Adipocyte (in vitro differentiated cells): ENCODE measurements around the gene DBF4B.
A peak's percentile ranks its signal among the peaks of the same experiment; 100 is the strongest.
"Not testable (repeated sequence)": the region's sequence is repeated elsewhere in the genome, so short reads cannot be mapped to it uniquely, and the experiment has no call there.

Experiments
- DNase-seq: peaks from one replicate; pipeline ENCODE4 v3.0.0-alpha.2; 2015; ENCODE audit warnings: low read depth
- H3K27me3 ChIP-seq: replicated peaks from 2 replicates; pipeline ENCODE4 v1.7.0; 2013; ENCODE audit warnings: mild to moderate bottlenecking, low read length, moderate library complexity; ENCODE audit not compliant: control insufficient read depth, insufficient read depth
- H3K36me3 ChIP-seq: 2 replicates; pipeline ENCODE4 v1.7.0; 2013; ENCODE audit warnings: low read length, mild to moderate bottlenecking, moderate library complexity; ENCODE audit not compliant: control insufficient read depth, insufficient read depth, severe bottlenecking
- H3K4me1 ChIP-seq: 2 replicates; pipeline ENCODE4 v1.7.0; 2013; ENCODE audit warnings: mild to moderate bottlenecking, low read length, moderate library complexity; ENCODE audit not compliant: control insufficient read depth, insufficient read depth
- H3K4me3 ChIP-seq: 2 replicates; pipeline ENCODE4 v1.7.0; 2013; ENCODE audit warnings: mild to moderate bottlenecking, low read length, moderate library complexity
- H3K9ac ChIP-seq: 2 replicates; pipeline ENCODE4 v1.7.0; 2013; ENCODE audit warnings: mild to moderate bottlenecking, low read length, moderate library complexity
- H3K9me3 ChIP-seq: 2 replicates; pipeline ENCODE4 v1.7.0; 2013; ENCODE audit warnings: mild to moderate bottlenecking, low read length, moderate library complexity; ENCODE audit not compliant: control insufficient read depth

The DBF4B gene

GRCh38 chr17:44688675-44689476 lies 19.6 kb upstream of the DBF4B start:
- Histone ChIP-seq H3K9ac (peak overlapping the region; percentile 94), H3K4me3 (peak overlapping the region; percentile 96), H3K4me1 (peaks cover 18% of the 10 kb centered on the region), H3K27me3 (no peaks in the 10 kb centered on the region), H3K9me3 (no peaks in the 10 kb centered on the region), H3K36me3 (no peaks in the 10 kb centered on the region)
- DNase-seq: no peak

DNA sequence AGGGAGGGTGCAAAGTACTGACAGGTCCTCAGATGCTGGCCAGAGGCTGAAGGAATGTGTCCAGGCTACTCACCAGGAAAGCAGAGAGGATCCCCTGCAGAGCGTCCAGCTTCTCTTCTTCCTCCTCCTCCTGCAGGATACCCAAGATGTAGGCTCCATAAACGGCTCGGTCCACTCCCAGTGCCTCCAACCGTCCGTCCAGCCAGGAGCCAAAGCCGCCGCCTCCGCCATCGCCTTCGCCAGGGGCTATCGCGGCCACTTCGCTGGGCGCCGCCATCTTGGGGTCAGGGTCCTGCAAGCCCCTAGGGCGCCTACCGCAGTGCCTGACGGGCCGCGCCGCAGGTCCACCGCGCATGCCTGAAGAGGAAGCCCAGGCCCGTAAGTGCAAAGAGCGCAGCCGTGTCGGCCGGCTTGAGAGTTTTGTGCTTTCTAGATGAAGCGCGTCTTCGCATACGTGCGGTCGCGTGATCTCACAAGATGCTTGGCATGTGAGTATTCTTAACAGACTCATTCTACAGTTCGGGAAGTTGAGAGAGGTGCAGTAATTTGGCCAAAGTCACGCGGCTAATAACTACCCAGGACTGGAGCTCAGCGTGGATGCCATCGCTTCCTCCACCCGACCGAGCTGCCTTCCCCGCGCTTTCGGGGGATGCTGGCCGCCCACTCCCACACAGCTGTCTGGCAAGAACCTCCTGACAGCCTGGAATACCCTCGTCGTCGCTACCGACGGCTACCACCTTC lies 18.8 kb upstream of the DBF4B start, which contains the start of gene CCDC43:
TSS of gene CCDC43 (minus strand) at position 300 of the 741 bp plus-strand sequence. CDS start at position 277, 23 bp downstream.
- Histone ChIP-seq H3K36me3 (no peaks in the 10 kb centered on the region), H3K4me3 (peak within 1 kb of the TSS; percentile 96), H3K9ac (peak within 1 kb of the TSS; percentile 94), H3K4me1 (peaks cover 18% of the 10 kb centered on the region), H3K27me3 (no peaks in the 10 kb centered on the region), H3K9me3 (no peaks in the 10 kb centered on the region)
- DNase-seq: peak; percentile 96

DNA sequence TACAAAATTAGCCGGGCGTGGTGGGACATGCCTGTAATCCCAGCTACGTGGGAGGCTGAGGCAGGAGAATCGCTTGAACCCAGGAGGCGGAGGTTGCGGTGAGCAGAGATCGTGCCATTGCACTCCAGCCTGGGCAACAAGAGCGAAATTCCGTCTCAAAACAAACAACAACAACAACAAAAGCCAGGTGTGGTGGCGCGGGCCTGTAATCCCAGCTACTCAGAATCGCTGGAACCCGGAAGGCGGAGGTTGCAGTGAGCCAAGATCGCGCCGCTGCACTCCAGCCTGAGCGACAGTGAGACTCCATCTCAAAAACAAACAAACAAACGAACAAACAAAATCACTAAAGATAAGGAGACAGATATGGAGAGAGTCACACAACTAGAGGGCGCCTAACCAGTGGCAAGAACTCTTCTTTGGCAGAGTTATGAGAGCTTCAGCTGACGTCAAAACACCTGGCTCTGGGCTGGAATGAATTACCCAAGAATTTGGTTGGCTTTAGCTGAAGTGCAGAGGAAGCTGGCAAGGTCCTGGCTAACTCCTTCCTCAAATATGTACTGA lies 17.6 kb upstream of the DBF4B start:
- peaks cover 18% of the 10 kb centered on the region for H3K4me1 ChIP-seq
- not testable (repeated sequence) for H3K27me3 ChIP-seq, H3K9me3 ChIP-seq, H3K36me3 ChIP-seq, H3K4me3 ChIP-seq, H3K9ac ChIP-seq, DNase-seq

DNA sequence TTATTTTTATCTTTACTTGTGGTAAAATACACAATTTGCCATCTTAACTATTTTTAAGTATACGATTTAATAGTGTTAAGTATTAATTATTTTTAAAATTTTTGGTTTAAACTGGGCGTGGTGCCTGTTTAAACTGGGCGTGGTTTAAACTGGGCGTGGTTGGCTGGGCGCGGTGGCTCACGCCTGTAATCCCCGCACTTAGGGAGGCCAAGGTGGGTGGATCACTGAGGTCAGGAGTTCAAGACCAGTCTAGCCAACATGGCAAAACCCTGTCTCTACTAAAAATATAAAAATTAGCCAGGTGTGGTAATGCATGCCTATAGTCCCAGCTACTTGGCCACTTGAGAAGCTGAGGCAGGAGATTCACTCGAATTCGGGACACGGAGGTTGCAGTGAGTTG lies 14.9 kb upstream of the DBF4B start:
- H3K36me3 ChIP-seq: no peaks in the 10 kb centered on the region
- H3K9ac ChIP-seq: no peak overlapping the region
- no peak for DNase-seq

GRCh38 chr17:44700288-44700687 lies 8.2 kb upstream of the DBF4B start:
- not testable (repeated sequence) for DNase-seq

More for the DNA sequence above, 14.9 kb upstream of the DBF4B start:
- Histone ChIP-seq H3K4me3 (no peak overlapping the region), H3K9me3 (no peaks in the 10 kb centered on the region), H3K4me1 (peaks cover 12% of the 10 kb centered on the region), H3K27me3 (no peaks in the 10 kb centered on the region)

DNA sequence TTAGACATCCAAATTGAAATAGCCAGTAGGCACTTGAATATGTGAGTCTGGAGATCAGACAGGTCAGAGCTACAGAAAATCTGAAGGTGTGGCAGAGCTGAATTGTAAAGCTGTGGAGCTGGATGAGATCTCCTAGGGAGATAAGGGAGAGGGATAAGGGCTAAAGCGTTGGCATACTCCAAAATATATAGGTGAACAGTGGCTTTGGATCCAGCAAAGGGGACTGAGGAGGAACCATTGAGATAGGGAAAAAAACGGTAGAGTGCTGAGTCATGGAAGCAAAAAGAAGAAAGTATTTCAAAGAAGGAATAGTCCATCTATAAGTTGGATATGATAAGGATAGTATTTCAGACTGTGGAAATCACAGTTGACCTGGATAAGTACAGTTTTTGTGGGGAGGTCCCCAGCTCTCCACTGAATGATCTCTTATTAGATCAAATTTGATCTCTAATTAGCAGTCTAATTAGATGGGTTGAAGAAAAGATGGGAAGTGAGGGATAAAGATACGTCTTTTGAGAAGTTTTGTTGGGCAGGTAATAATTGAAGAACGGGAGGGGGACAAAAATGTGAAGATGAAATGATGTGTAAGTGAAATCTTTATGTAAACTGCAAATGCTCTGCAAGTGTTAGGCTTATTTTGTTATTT lies 587 bp upstream of the DBF4B start:
- Histone ChIP-seq H3K36me3 (no peaks in the 10 kb centered on the region), H3K4me3 (peak overlapping the region; percentile 99), H3K9me3 (no peaks in the 10 kb centered on the region), H3K9ac (peak overlapping the region; percentile 81), H3K4me1 (peaks cover 14% of the 10 kb centered on the region), H3K27me3 (no peaks in the 10 kb centered on the region)
- DNase-seq: peak; percentile 24

More at GRCh38 chr17:44700288-44700687, 8.2 kb upstream of the DBF4B start:
- not testable (repeated sequence) for H3K4me1 ChIP-seq, H3K9me3 ChIP-seq, H3K27me3 ChIP-seq, H3K4me3 ChIP-seq, H3K36me3 ChIP-seq, H3K9ac ChIP-seq

DNA sequence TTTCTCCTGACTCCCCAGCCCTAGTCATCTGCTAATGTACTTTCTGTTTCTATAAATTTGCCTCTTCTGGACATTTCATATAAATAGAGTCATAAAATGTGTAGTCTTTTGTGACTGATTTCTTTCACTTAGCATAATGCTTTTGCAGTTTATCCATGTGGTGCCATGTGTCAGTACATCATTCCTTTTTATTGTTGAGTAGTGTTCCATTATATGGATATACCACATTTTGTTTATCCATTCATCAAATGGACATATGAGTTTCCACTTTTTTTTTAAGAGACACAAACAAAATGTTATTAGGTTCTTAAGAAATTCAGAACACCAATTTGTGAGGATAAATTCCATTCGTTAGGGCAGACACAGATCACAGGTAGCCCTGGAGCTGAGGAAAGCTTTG lies 11.0 kb downstream of the DBF4B start:
- DNase-seq: no peak
- Histone ChIP-seq H3K4me3 (no peak overlapping the region), H3K4me1 (no peaks in the 10 kb centered on the region), H3K36me3 (no peaks in the 10 kb centered on the region), H3K27me3 (no peaks in the 10 kb centered on the region), H3K9ac (no peak overlapping the region), H3K9me3 (no peaks in the 10 kb centered on the region)

DNA sequence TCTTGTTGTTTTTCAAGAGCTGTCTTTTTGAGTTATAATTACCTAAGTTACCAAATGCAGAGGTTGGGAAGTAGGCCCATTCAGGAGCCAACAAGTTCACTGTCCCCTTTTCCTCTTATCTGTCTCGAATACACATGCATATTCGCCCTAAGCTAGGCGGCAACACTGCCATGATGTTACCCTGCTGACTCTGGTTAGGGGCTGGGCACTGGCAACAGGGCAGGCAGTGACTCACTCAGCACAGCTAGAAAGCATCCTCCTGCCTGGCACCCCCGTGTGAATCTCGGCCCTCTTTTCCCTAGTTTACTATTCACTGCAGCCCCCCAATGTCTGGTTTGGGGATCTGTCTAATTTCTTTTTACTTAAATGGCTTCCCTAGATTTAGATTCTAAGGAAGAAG lies 13.8 kb downstream of the DBF4B start:
- H3K27me3 ChIP-seq: no peaks in the 10 kb centered on the region
- H3K9ac ChIP-seq: no peak overlapping the region
- H3K4me1 ChIP-seq: no peaks in the 10 kb centered on the region
- no peaks in the 10 kb centered on the region for H3K36me3 ChIP-seq
- DNase-seq: no peak
- no peak overlapping the region for H3K4me3 ChIP-seq
- H3K9me3 ChIP-seq: no peaks in the 10 kb centered on the region

DNA sequence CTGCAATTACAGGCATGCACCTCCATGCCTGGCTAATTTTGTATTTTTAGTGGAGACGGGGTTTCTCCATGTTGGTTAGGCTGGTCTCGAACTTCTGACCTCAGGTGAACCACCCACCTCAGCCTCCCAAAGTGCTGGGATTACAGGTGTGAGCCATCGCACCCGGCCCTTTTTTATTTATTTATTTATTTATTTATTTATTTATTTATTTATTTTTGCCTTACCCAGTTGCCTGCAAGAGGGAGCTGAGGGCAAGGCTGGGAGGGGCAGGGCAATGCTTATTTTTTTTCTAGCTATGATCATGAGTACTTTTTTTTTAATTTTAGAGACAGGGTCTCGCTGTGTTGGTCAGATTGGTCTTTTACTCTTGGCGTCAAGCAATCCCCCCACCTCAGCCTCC lies 17.7 kb downstream of the DBF4B start:
- H3K9me3 ChIP-seq, H3K27me3 ChIP-seq, H3K36me3 ChIP-seq, DNase-seq, H3K4me1 ChIP-seq, H3K4me3 ChIP-seq, H3K9ac ChIP-seq: not testable (repeated sequence)

DNA sequence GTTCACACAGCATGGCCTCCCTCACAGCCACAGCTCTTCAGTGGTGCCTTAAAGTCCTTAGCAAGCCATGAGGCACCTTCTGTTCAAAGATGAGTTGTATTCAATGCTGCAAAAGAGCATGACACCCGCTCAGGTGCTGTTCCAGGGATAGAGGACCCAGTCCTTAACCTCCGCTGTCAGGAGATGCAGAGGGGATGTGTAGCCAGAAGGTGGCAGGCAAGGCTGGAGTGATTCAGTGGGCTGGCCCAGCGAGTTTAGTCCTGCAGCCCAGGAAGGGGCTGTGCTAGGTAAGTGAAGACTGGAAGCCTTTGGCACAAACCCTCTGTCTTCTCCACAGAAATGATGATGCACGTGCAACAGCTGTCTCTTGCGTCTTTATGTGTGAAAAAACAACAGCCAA lies 25.3 kb downstream of the DBF4B start:
- H3K9me3 ChIP-seq: no peaks in the 10 kb centered on the region
- H3K4me3 ChIP-seq: no peak overlapping the region
- H3K27me3 ChIP-seq: no peaks in the 10 kb centered on the region
- H3K36me3 ChIP-seq: no peaks in the 10 kb centered on the region
- no peak overlapping the region for H3K9ac ChIP-seq
- peaks cover 5% of the 10 kb centered on the region for H3K4me1 ChIP-seq
- no peak for DNase-seq

GRCh38 chr17:44734272-44734671 lies 25.8 kb downstream of the DBF4B start:
- Histone ChIP-seq H3K36me3 (no peaks in the 10 kb centered on the region), H3K4me1 (peaks cover 5% of the 10 kb centered on the region), H3K9me3 (no peaks in the 10 kb centered on the region), H3K9ac (no peak overlapping the region), H3K27me3 (no peaks in the 10 kb centered on the region), H3K4me3 (no peak overlapping the region)
- no peak for DNase-seq
